Activated naive CD4-positive, alpha-beta T cell treated with anti-CD3 and anti-CD28 coated beads for 36 hours (primary cell): Measurements from ENCODE around the gene PRKAR2B. TPM values are rescaled to one million over a fixed set of nuclear protein-coding genes. Genes with fewer than 3 reads are reported as not detected.
"Not testable (repeated sequence)": the region's sequence is repeated elsewhere in the genome, so short reads cannot be mapped to it uniquely, and the experiment has no call there.

Source experiments
- CTCF ChIA-PET: fragments of 350-600 bp; sonication (Branson Sonifier 250); formaldehyde crosslinking; loops from one replicate; lab custom pipeline; 2021; ENCODE audit warnings: antibody characterized with exemption; lab: Charles Lee
- DNase-seq: peaks from one replicate; pipeline ENCODE4 v3.0.0-alpha.2; 2020
- H3K27ac Mint-ChIP-seq: one replicate; pipeline ENCODE4 v1.8.0; 2021; ENCODE audit warnings: mild to moderate bottlenecking, mixed read lengths
- H3K27me3 Mint-ChIP-seq: one replicate; pipeline ENCODE4 v1.8.0; 2021; ENCODE audit warnings: low read depth, mixed read lengths
- H3K36me3 Mint-ChIP-seq: one replicate; pipeline ENCODE4 v1.8.0; 2021; ENCODE audit warnings: low read depth, mixed read lengths
- H3K4me1 Mint-ChIP-seq: one replicate; pipeline ENCODE4 v1.8.0; 2021; ENCODE audit warnings: low read depth, mixed read lengths
- H3K4me3 Mint-ChIP-seq: one replicate; pipeline ENCODE4 v1.8.0; 2021; ENCODE audit warnings: mild to moderate bottlenecking, moderate library complexity, mixed read lengths
- H3K9me3 Mint-ChIP-seq: one replicate; pipeline ENCODE4 v1.8.0; 2021; ENCODE audit warnings: mixed read lengths
- intact Hi-C: fragments of 100-400 bp; cut with micrococcal nuclease; formaldehyde crosslinking; loops from one replicate; pipeline ENCODE4 v1.15.1; 2023
- total RNA-seq, 2 experiments: library from RNA; stranded (reverse); gene quantifications; one replicate each; pipeline ENCODE4 v1.2.3, GENCODE V29; 2021

Gene PRKAR2B
- total RNA-seq, 2 experiments from 2014 or later: 1.5 TPM

DNA sequence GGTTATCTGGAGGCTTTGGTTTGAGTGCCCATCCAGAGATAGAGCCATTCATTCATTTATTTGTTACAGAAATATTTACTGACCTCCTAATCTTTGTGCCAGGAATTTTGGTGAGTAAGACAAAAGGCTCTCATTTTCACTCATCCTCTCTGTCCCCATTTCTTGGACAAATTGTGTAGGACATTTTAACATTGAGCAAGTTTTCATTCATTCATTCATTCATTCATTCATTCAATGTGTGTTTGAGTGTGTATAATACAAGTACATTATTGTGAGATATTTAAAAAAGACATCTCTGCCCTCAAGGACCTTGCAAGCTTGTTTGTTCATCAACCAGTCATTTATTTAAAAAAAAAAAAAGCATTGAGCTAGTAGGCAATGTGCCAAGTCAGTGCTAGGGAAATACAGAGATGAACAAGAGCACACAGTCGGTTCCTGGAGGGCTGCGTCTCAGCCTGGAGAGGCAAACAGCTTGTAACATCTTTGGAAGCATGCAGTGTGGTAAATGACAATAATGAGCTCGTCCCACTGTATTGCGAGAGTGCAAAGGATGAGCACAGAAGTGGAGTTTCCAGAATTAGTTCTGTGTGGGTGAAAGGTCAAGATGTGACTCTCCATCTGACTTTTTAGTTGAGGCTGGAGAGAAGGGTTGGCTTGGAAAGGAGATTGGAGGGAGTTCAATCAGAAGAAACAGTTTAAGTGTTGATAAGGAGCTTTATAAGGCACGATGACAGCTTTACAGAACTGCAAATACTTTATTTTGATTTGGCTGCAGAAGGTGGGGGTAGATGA is 73.8 kb downstream of the PRKAR2B start:
- CTCF ChIA-PET: interaction anchor here (0.6 kb wide), 1 partner anchor 32 kb away, joined by 4 read pairs; no protein-coding TSS in a partner anchor
- intact Hi-C loops: no loop called here
- Mint-ChIP-seq H3K9me3 (no peaks in the 10 kb centered on the region), H3K4me1 (no peaks in the 10 kb centered on the region), H3K4me3 (no peak overlapping the region), H3K27ac (no peak overlapping the region), H3K36me3 (no peaks in the 10 kb centered on the region), H3K27me3 (no peaks in the 10 kb centered on the region)
- no peak for DNase-seq

DNA sequence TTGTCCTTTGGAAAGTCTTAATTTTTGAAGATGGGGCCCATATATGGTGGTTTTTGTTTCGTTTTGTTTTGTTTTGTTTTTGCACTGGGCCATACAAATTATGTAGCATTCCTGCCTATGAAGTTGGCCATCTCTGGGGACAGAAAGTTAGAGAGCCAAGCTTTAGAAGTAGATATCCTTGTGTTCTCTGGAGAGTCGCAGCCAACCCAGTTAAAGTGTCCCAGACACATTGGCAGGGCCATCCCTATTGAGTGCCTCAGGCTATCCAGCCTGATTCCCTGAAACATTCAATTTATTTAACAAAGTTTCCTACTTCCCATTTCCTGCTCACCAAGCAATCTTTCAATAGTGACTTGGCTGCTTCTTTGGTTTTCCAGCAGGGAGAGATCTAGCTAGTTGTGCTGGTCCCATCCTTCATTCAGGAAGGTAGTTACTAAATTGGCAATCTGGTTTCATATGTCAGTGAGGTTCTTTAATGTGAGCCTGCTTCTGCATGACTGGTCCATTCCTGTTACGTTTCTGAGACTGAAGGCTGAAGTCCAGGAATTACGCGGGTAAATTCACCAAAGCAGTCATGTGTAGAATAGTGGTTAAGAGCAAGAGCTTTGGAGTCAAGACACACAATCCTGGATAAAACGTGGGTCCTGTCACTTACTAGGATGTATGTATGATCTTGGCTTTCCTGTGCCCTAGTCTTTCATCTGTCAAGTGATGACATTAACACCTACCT is 75.0 kb downstream of the PRKAR2B start:
- intact Hi-C loops: no loop called here
- Mint-ChIP-seq H3K27me3 (no peaks in the 10 kb centered on the region), H3K9me3 (no peaks in the 10 kb centered on the region), H3K27ac (no peak overlapping the region), H3K4me1 (no peaks in the 10 kb centered on the region), H3K36me3 (no peaks in the 10 kb centered on the region), H3K4me3 (no peak overlapping the region)
- DNase-seq: no peak
- CTCF ChIA-PET: no interaction called here

DNA sequence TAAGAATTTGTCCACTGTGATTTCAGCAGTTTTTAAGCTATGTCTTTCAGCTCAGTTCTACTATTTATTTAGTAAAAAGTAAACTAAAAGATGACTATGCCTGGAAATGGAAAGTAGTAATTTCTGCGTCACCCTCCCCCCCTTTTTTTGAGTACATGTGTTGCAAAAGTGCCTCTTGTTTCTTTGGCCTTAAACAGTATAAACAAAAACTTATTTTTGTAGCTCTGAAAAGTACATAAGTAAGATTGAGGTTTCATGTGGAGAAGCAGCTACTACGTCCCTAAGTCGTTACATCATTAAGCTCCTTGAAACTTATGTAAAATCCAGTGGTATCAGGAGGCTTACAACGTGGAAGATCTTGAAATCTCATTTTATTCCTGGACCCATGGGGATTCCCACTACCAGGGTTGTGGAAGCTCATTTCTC is 78.0 kb downstream of the PRKAR2B start:
- Mint-ChIP-seq H3K4me3 (no peak overlapping the region), H3K4me1 (peaks cover 15% of the 10 kb centered on the region), H3K9me3 (no peaks in the 10 kb centered on the region), H3K27me3 (no peaks in the 10 kb centered on the region), H3K36me3 (no peaks in the 10 kb centered on the region), H3K27ac (no peak overlapping the region)
- no peak for DNase-seq
- intact Hi-C loops: no loop called here
- CTCF ChIA-PET: interaction anchor here (0.6 to 1.6 kb wide), 4 partner anchors 17 to 128 kb away, joined by 3 to 5 read pairs (median 4); no protein-coding TSS in a partner anchor

DNA sequence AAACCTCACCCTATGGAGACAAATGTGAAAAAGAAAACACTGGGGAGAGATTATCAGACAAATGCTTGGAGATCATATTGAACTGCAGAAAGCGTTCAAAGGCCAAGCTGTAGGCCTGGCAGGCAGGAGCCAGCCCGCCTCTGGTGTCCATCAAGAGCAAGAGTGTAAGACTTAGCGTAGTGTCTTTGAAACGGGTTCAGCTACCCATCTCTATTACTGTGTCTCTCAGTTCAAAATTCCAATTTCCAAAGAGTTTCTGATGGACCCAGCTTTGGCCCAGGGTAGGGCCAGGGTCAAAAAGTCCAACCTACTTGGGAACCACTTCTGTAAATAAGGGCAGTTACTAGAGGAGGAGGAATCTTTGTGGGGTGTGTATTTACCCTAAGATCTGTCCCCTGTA is 78.9 kb downstream of the PRKAR2B start:
- H3K27me3 Mint-ChIP-seq: no peaks in the 10 kb centered on the region
- no peak for DNase-seq
- CTCF ChIA-PET: interaction anchor here (0.6 to 1.6 kb wide), 3 partner anchors 24 to 127 kb away, joined by 3 to 5 read pairs (median 4); no protein-coding TSS in a partner anchor
- no peak overlapping the region for H3K4me3 Mint-ChIP-seq
- no peaks in the 10 kb centered on the region for H3K36me3 Mint-ChIP-seq
- H3K27ac Mint-ChIP-seq: no peak overlapping the region
- H3K9me3 Mint-ChIP-seq: no peaks in the 10 kb centered on the region
- H3K4me1 Mint-ChIP-seq: peaks cover 15% of the 10 kb centered on the region
- intact Hi-C loops: no loop called here

DNA sequence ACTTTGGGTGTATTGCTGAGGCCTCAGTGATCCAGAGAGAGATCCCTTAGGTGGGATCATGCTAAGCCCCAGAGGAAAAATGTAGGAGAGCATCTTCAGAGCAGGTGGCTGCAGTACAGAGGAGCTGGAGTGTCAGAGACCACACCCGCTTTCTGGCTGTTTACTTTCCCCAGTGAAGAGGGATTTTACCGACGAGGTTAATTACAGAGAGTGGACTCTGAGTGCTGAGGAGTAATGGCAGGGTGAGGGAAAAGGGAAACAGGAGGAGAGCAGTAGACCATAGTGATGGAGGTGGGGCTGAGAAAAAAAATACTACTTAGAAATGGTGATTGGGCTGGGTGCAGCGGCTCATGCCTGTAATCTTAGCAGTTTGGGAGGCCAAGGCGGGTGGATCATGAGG is 81.0 kb downstream of the PRKAR2B start:
- Mint-ChIP-seq H3K9me3 (no peaks in the 10 kb centered on the region), H3K27ac (peak overlapping the region; percentile 52), H3K27me3 (no peaks in the 10 kb centered on the region), H3K4me3 (peak overlapping the region; percentile 53), H3K36me3 (no peaks in the 10 kb centered on the region), H3K4me1 (peaks cover 15% of the 10 kb centered on the region)
- intact Hi-C loops: no loop called here
- DNase-seq: no peak
- CTCF ChIA-PET: interaction anchor here (1.4 kb wide), 1 partner anchor 25 kb away, joined by 5 read pairs; no protein-coding TSS in a partner anchor

DNA sequence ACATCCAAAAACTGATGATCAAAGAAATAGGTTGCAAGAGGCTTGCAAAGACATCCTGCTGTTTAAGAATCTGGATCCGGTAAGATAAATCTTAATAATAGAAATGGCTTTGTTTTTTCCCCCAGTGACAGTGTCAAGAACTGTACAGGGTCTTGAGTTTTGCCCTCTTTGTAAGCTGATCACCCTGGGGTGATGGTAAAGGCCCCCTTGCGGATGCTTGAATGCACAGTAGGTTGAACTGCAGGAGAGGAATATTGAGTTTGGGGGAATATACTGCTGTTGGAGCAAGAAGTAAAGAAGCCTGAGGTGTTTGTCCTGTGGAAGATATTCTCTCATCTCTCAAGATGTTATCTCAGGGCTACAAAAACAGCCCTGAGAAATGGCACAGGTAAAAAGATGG is 83.7 kb downstream of the PRKAR2B start:
- Mint-ChIP-seq H3K27ac (no peak overlapping the region), H3K4me1 (peaks cover 15% of the 10 kb centered on the region), H3K9me3 (no peaks in the 10 kb centered on the region), H3K27me3 (no peaks in the 10 kb centered on the region), H3K4me3 (no peak overlapping the region), H3K36me3 (no peaks in the 10 kb centered on the region)
- DNase-seq: no peak
- intact Hi-C loops: no loop called here
- CTCF ChIA-PET: interaction anchor here (1.1 kb wide), 1 partner anchor 22 kb away, joined by 3 read pairs; no protein-coding TSS in a partner anchor

DNA sequence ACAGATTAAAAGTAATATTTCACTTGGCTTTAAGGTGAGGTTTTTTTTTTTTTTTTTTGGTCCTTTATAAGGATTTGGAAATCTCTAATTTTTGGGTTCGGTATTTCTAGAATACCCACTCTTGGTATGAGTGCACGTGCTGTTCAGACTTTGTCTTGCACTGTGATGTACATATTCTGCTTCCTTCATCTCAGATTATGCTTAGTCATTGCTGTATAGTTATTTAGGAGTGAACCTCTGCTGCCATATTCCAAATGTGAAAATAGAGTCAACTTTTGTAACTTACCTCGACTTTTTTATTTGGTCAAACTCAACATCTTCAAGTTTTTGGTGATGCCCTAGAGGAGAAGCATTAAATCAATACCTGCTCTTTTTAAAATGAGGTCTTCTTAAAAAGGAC is 84.2 kb downstream of the PRKAR2B start:
- H3K27me3 Mint-ChIP-seq: no peaks in the 10 kb centered on the region

DNA sequence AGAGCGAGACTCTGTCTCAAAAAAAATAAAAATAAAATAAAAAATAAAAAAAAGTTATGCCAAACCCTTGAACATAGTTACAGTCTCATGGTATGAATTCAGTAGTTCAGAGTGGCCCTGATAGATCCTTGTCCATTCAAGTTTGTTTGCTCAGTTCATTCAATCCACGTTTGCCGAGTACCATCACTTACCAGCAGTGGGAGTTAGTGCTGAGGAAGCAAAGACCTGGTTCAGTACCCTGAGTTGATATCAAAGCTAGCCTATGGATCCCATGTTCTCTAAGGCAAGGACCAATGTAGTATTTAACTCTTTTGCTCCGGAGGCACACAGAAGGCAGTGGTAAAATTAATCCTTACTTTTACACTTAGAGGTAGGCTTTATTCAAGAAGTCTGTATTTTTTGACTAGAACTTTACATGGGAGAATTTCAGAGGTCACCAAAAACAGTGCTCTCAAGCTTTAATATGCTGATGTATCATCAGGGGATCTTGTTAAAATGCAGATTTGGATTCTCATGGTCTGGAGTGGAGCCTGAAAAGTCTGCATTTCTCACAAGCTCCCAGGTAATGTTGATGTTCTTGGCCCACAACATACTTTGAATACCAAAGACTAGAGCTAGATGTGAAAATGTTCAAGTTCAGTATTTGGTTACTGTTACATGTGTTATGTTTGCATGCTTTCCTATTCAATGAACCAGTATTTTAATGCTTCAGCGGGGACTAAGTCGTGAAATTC is 86.1 kb downstream of the PRKAR2B start:
- Mint-ChIP-seq H3K27ac (no peak overlapping the region), H3K9me3 (no peaks in the 10 kb centered on the region), H3K27me3 (no peaks in the 10 kb centered on the region), H3K36me3 (no peaks in the 10 kb centered on the region), H3K4me3 (no peak overlapping the region), H3K4me1 (peaks cover 10% of the 10 kb centered on the region)
- no peak for DNase-seq
- intact Hi-C loops: no loop called here
- CTCF ChIA-PET: interaction anchor here (3.7 kb wide), 1 partner anchor 19 kb away, joined by 28 read pairs; no protein-coding TSS in a partner anchor

More for the DNA sequence above, 84.2 kb downstream of the PRKAR2B start:
- Mint-ChIP-seq H3K4me3 (no peak overlapping the region), H3K27ac (no peak overlapping the region), H3K9me3 (no peaks in the 10 kb centered on the region), H3K4me1 (peaks cover 15% of the 10 kb centered on the region), H3K36me3 (no peaks in the 10 kb centered on the region)
- intact Hi-C loops: no loop called here
- CTCF ChIA-PET: interaction anchor here (1.1 kb wide), 1 partner anchor 22 kb away, joined by 3 read pairs; no protein-coding TSS in a partner anchor
- DNase-seq: no peak

DNA sequence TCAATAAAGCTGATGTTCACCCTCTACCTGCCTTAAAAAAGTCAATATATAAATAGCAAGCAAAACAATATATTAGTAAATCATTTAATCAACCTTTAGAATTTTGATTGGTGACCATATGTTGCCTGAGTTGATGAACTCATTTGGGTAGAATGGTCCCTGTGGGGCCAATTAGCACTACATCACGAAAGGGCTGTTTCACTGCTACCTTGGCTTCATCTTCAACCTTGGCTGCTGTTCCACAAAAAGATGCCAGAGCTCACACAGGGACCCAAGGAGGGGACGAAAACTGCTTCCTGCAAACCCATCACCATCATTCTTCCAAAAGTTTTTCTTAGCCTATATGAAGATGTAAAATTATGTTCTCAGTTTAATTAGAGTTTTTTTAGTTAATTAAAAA is 88.9 kb downstream of the PRKAR2B start:
- Mint-ChIP-seq H3K4me3 (no peak overlapping the region), H3K36me3 (no peaks in the 10 kb centered on the region), H3K27ac (no peak overlapping the region), H3K9me3 (no peaks in the 10 kb centered on the region), H3K27me3 (no peaks in the 10 kb centered on the region), H3K4me1 (no peaks in the 10 kb centered on the region)
- CTCF ChIA-PET: interaction anchor here (3.7 kb wide), 1 partner anchor 16 kb away, joined by 28 read pairs; no protein-coding TSS in a partner anchor
- no peak for DNase-seq
- intact Hi-C loops: no loop called here

DNA sequence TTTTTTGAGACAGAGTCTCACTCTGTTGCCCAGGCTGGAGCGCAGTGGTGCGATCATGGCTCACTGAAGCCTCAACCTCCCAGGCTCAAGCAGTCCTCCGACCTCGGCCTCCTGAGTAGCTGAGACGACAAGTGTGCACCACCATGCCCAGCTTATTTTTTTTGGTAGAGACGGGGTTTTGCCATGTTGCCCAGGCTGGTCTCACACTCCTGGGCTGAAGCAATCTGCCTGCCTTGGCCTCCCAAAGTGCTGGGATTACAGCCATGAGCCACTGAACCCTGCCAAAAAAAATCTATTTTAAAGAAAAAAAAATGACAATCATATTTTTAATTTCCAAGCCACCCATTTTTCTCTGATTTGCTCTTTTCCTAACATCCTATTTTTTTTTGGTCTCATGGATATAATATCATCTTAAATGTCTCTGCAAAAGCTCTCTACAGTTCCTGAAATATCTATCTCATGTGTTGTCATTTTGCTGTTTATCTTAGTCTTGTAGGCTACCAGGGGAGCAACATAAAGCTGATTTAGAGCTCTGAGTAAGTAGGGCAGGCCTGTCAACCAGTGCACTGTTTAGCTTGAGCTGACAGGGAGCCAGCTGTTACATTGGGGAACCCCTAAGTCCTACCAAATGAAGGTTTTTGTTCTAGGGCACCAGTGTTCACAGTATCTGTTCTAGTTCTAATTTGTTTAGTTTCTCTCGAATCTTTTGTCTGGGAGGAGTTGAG is 94.4 kb downstream of the PRKAR2B start:
- no peak for DNase-seq
- Mint-ChIP-seq H3K36me3 (no peaks in the 10 kb centered on the region), H3K9me3 (no peaks in the 10 kb centered on the region), H3K4me3 (no peak overlapping the region), H3K27ac (no peak overlapping the region), H3K27me3 (no peaks in the 10 kb centered on the region), H3K4me1 (no peaks in the 10 kb centered on the region)
- intact Hi-C loops: no loop called here
- CTCF ChIA-PET: interaction anchor here (0.6 kb wide), 1 partner anchor 17 kb away, joined by 3 read pairs; no protein-coding TSS in a partner anchor

DNA sequence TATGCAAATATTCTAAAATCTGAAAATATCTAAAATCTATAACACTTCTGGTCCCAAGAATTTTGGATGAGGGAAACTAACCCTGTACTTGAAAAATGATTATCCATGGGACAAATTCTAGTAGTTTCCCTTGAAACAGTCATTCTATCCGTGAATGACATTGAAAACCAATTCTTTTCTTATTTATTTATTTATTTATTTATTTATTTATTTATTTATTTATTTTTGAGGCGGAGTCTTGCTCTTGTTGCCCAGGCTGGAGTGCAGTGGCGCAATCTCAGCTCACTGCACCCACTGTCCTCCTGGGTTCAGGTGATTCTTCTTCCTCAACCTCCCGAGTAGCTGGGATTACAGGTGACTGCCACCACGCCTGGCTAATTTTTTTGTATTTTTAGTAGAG is 99.4 kb downstream of the PRKAR2B start:
- H3K27ac Mint-ChIP-seq, intact Hi-C loops, H3K9me3 Mint-ChIP-seq, DNase-seq, H3K4me1 Mint-ChIP-seq, H3K4me3 Mint-ChIP-seq, H3K27me3 Mint-ChIP-seq, H3K36me3 Mint-ChIP-seq: not testable (repeated sequence)
- CTCF ChIA-PET: interaction anchor here (1.4 kb wide), 1 partner anchor 351 kb away, joined by 3 read pairs; no protein-coding TSS in a partner anchor
